GM12874 (cell line): ENCODE results near the gene DUSP22.

Experiments used
- CTCF ChIP-seq: IDR thresholded peaks from 2 replicates; pipeline ENCODE4 v1.5.1; 2011; ENCODE audit warnings: low read depth, mild to moderate bottlenecking, control low read depth, low read length, moderate library complexity; ENCODE audit not compliant: insufficient read depth

The DUSP22 gene

GRCh38 chr6:355373-356208 lies 63.3 kb downstream of the DUSP22 start:
- TF ChIP-seq CTCF, result no peak

GRCh38 chr6:356828-357251 lies 64.6 kb downstream of the DUSP22 start:
- TF ChIP-seq CTCF, result no peak

GRCh38 chr6:357261-357790 lies 65.0 kb downstream of the DUSP22 start:
- no peak for TF ChIP-seq CTCF

- no peak for TF ChIP-seq CTCF
Measured at GRCh38 chr6:357791-358341, 65.6 kb downstream of the DUSP22 start.

- TF ChIP-seq CTCF, result no peak
Measured at GRCh38 chr6:358432-358831, 66.1 kb downstream of the DUSP22 start.

GRCh38 chr6:358847-359246 lies 66.6 kb downstream of the DUSP22 start:
- no peak for TF ChIP-seq CTCF

- TF ChIP-seq CTCF, result no peak
Measured at GRCh38 chr6:359261-360035, 67.2 kb downstream of the DUSP22 start.
